Activated CD8-positive, alpha-beta memory T cell treated with anti-CD3 and anti-CD28 coated beads for 48 hours (primary cell): ENCODE measurements around the gene COMT.
A peak's percentile ranks its signal among the peaks of the same experiment; 100 is the strongest.
"Not testable (repeated sequence)": the region's sequence is repeated elsewhere in the genome, so short reads cannot be mapped to it uniquely, and the experiment has no call there.

Experiments
- DNase-seq, 3 experiments: peaks; one replicate each; pipeline ENCODE4 v3.0.0-alpha.2; 2020; ENCODE audit warnings: low read depth in 2 of 3, low spot score in 2 of 3

COMT gene

DNA sequence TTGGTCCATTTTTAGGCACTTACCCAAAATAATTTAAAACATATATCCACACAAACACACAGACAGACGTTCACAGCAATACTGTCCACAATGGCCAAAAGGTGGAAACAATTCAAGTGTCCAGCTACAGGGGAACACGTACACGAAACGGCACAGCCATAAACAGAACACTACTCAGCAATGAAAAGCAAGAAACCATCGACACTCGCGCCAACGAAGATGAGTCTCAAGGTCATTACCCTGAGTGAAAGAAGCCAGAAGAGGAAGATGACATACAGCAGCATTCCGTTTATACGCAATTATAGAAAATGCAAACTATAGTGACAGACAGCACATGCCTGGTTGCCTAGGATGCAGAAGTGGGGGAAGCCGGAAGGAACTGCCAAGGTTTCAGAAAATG lies 13.4 kb upstream of the COMT start:
- DNase-seq, result no peak

DNA sequence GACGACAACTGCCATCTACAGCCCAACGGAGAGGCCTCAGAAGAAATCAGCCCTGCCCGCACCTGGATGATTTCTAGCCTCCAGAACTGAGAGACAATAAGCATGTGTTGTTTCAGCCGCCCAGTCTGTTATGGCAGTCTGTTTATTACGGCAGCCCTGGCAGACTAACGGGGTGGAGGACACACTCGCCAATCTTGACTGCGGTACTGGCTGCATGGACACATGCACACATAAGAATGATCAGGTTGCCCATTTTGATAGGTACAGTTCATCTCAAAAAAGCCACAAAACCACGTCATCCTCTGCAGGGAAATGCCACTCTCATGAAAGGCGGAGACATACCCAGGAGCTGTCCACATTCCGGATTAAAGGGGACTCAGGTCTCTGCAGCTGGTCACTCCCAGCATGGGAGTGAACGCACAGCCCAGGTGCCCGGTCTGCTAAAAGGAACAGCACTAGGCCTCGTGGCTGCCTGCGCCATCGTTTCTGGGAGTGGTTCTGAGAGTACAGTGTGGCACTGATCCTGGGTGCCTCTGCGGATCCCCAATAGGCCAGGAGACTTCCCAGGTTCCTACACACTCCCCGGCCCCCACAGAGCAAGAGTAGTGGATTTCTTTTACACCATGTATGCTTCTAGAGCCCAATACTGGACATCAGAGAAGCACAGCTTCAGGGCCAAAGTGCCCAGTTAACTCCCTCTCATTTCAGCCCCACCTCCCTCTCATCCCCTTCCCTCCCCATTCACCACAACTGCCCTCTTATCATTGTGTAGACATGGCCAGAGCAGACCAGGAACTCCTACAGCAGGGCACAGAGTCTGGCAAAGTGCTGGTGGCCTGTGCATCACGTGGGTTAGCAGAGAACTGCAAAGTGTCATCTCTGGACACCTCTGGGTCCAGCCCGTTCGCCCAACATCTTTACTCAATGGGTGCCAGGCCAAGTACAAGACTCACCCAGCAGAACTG lies 11.7 kb upstream of the COMT start:
- no peak for DNase-seq

DNA sequence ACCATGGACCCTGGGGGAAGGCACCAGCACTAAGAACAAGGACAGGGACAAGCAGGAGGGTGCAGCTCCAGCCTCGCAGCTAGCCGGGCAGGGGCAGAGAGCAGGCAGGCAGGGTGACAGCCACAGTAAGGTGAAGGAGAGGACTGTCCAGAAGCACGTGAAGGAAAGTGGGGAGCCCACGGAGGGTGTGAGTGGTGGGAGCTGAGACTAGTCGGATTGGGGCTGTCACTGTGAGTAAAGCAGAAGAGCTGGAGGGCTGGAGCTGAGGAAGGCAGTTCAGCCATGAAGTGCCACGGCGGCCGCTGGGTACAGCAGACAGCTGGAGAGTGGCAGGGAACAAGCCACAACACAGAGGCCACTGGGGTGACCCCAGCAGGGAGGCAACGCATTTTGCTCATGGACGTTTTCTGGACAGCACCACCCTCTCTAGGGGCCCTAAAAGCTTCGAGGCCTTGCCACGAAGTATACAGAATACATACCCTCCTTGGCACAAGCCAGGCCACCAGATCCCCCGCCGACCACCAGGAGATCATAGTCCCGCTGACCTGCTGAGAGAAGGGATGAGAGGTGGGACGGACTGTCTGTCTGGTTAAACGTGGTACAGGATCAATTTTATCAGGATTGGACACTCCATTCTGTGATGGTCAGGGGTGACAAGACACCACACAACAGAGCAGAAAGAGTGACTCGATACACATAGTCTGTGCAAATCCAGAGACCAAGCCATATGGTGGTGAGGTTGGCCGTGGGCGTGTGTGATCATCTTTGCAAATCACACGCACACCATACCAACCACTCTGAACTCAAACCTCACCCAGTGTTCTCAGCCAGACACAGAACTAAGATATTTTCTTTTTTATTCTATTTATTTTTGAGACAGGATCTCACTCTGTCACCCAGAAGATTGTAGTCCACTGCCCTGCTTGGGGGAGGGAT lies 10.8 kb upstream of the COMT start:
- no peak for DNase-seq

DNA sequence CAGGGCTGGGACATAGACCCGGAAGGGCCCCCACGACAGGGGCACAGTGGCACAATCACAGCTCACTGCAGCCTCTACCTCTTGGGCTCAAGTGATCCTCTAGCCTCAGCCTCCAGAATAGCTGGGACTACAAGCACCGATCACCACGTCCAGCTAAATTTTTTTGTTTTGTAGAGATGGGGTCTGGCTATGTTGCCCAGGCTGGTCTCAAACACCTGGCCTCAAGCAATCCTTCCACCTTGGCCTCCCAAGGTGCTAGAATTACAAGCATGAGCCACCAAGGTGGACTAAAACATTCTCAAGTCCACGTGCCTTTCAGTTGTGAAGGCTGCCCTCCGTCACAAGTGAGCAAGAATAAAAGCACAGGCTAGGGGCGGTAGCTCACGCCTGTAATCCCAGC lies 10.1 kb upstream of the COMT start:
- DNase-seq, result no peak

DNA sequence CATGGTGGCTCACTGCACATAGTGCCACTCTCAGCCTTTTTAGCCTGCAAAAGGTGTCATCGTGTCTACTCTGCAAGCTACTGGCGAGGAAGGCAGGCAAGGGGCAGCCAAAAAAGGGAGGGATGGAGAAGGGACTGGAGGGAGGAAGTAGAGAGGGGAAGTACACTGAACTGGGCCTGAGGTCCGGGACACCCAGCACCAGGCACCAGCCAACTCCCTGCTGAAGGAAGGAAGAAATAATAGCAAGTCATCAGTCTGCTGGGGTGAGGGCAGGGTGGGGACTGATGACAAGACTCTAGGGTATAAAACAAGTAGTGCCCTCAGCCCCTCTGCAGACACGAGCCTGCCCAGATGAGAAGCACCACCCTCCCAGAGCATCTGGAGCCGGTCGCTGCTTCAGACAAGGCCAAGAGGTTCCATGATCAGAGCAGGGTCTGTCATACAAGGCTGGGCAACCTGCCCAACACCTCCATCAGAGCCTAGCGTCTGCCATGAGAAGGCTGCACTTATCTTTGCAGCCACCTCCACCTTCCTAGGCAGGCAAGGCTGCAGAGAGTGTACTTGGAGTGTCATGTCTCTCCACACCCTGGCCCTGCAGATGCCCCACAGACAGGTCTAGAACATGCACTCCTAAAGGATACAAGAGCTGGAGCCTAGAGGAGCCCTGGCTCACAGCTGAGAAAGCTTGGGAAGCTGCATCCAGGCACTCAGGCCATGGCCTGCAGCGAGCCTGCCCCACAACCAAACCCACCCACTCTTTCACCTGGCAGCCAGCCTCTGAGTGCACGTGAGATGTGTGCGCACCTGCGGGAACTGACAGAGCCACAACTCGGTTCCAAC lies 9.0 kb upstream of the COMT start:
- DNase-seq, result no peak

DNA sequence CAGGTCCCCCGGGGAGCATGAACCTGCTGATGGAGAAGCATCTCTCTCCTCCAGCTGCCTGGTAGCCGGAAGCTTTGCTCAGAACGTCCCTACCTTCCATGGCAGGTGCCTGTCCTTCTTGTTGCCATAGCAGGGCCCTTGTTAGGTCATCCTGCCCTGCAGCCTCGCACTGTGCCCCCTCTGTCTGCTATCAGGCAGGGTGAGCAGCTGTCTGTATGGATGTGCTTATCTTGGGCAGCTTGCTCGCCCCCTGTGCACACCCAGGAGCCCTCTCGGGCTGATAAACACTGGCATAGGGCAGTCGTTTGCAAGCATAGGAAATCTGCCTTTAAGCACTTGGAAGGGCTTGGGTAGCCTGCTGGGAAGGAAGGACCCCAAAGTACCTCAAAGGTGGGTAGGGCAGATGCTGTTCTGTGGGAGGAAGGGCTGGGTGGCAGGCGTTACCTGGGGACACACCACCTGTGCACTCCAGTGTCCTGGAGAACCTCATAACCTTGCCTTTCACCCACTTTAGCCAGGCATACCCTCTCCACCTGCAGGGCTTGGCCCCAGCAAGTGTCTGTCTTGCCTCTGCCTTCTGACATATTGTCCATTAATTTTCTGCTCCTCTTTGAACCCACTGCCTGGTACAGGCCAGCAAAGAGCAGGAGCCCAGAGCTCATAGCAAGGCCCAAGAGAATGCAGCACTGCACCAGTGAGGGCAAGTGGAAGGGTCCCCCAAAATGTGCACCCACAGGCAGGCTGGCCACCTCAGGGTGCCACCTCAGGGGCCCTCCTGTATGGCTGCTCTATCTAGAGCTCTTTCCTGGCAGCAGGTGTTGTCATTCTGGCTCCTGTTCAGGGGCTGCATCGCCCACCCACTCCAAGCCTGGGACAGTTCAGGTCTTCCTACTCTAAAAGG lies 8.0 kb upstream of the COMT start:
- DNase-seq, result no peak

DNA sequence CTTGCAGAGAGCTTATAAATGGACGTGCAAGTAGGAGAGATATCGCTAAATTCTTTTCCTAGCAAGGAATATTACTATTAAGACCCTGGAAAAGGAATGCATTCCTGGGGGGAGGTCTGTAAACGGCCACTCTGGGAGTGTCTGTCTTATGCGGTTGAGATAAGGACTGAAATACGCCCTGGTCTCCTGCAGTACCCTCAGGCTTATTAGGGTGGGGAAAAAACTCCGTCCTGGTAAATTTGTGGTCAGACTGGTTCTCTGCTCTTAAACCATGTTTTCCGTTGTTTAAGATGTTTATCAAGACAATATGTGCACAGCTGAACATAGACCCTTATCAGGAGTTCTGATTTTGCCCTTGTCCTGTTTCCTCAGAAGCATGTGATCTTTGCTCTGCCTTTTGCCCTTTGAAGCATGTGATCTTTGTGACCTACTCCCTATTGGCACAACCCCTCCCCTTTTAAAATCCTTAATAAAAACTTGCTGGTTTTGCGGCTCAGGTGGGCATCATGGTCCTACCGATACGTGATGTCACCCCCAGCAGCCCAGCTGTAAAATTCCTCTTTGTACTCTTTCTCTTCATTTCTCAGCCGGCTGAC lies 6.4 kb upstream of the COMT start:
- not testable (repeated sequence) for DNase-seq

DNA sequence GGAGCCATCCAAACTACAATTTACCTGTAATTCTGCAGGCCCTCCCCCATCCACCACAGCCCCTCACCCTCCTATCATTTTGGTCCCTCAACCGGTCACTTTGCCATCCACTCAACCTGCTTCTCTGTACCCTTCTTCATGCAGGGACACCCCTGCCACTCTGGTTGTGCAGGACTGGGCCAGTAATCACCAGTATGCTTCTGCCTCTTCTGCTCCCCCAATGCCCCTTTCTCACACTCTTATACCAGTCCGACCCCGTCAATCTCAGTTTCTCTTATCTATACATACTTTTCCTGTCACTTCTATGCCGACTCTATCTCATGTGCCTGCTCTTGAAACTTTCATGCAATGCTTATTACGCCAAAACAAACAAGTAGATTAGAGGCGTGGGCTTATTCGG lies 5.1 kb upstream of the COMT start:
- DNase-seq, result no peak

DNA sequence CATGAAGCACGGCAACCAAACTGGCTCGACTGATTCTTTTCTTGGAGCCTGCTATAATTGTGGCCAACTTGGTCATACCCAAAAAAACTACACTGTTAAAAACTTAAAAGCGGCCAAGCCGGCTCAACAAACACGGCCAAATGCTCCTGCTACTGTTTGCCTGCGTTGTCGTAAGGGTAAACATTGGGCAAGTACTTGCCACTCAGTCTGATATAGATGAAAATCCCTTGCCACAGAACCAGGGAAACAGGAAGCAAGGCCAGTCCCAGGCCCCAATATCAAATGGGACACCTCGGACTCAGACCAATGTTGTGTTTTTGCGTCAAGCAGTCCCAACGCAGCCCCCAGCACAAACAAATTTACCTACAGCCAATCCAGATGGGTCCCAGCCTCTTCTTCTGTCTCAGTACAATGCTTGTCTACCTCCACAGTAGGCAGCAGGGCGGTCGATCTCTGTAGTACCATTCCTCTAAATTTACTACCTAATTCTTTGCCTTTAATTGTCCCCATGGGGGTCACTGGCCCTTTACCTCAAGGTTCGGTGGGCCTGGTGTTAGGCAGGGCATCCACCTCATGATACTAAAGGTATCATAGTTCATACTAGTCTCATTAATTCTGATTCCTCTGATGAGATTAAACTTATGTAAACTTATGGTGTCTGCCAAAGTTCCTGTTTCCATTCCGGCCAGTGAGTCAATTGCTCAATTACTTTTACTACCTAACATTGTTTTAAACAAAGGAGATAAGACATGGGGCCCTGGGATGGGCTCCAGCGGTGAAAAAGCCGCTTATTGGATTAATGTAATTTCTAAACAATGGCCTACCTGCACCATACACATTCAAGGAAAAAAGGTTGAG lies 3.7 kb upstream of the COMT start:
- DNase-seq, result no peak

DNA sequence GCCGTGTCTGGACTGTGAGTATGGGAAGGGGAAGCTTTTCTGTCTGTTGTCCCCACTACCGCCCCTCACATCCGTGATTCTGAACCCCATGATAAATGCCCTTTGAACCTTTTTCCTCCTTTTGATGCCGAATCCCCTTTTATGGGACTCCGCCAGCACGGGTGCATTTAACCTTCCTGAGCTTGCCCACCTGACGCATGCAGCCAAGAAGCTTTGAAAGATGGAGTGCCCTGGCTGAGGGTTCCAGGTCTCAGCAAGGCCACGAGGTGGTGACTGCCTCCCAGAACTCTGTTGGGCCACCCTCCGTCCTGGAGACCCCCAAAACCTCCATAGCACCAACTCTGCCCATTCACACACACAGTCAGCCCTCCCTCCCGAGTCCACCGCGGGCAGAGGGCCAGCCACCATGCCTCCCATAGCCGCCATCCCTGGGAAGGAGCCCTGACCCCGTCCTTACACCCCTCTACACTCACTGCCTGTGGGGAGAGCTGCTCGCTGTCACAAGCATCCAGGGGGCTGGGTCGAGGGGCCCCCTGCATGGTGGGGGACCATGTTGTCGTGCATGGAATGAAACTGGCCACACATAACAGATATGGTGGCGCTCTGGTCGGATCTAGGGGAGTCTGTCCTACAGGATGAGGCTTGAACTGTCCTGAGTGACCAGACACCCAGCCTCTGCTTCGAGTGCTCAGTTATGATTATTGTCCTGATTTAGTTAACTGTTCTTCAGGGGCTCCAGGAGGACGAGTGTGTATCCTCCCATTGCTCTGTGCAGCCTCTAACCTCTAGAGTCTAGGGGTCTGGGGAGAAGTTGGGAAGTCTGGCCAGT lies 822 bp upstream of the COMT start:
- no peak for DNase-seq

DNA sequence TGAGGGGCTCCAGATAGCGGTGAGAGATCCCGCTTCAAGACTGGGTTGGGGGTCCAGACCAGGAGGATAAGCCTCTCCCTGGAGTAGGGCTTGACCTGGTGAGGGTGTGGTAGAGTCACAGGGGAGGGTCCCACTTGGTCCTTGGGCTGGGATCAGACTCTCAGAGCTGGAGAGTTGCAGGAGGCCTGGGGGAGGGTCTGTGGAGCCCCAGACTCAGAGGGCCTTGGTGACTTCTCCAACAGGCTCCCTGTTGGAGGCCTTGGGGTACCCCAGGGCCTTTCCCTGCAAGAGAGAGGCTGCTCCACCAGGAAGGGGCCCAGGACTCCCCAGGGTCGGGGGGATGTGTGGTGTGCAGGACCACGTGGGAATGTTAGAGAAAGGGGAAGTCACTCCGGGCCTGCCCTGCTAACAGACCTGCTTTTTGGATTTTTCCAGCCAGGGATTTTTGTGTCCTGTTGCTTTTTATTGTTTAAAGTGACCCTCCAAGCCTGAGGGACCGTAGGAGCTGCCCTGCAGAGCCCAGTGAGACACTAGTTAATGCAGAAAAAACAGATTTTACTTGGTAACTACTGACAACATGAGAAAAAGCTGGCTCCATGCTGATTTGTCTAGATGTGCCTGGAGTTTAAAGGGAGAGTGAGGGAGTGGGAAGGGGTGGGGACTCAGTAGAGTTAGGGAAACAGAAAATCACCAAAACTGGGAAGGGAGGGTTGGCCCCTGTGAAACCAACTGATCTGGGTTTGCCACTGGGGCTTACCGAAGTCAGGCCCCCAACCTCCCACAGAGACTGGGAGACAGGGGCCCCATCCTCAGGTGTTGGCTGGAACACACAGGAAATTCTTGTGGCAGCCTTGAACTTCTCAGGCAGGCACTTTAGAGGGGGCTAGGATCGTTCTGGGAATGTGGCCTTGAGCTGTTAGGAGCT lies 847 bp downstream of the COMT start:
- DNase-seq, result peak in 1 of 3 experiments; percentile 11

DNA sequence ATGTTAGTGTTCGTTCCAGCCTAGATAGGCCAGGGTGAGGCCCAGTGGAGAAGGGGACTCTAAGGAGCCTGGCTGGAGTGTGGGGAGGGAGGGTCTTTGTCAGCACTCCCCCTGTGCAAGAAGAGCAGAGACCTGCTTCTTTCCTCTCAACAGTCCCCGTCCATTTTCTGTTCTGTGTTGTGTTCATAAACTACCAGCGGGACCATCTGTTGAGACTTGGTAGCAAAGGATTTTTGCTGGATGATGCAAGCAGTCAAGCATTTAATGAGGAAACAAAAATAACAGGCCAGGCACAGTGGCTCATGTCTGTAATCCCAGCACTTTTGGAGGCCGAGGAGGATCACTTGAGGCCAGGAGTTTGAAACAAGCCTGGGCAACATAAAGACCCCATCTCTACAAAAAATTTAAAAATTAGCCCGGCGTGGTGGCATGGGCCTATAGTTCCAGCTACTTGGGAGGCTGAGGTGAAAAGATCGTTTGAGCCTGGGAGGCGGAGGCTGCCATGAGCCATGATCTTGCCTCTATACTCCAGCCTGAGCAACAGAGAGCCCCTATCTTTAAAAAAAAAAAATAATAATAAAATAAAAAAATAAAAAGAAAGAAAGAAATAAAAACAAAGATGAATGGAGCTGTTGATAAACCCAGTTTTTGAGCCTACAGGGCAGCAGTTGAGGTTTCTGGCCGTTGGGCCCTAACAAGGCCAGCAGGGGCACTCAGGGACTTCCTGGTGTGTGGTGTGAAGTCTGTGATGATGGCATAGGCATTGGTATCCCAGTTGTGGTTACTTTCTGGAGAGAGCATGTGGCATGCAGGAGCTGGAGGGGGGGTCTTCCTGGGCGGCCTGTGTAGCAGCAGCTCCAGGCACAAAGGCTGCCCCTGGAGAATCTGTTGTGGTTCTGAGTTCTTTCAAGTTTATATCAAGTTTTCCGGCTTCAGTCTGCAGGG lies 1.8 kb downstream of the COMT start:
- DNase-seq, result no peak

DNA sequence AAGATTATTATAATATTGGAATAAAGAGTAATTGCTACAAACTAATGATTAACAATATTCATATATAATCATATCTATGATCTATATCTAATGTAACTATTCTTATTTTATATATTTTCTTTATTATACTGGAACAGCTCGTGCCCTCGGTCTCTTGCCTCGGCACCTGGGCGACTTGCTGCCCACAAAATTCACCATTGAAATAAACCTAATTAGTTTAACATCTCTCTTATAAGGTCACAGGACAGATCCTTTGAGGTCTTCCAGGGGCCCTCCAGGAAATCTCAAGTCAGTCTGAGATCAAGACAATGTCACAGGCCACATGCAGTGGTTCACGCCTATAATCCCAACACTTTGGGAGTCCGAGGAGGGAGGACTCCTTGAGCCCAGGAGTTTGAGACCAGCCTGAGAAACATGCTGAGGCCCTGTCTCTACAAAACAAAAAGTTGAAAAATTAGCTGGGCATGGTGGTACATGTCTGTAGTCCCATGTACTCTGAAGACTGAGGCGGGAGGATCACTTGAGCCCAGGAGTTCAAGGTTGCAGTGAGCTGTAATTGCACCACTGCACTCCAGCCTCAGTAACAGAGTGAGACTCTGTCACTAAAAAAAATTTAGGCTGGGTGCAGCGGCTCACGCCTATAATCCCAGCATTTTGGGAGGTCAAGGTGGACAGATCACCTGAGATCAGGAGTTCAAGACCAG lies 6.6 kb downstream of the COMT start:
- DNase-seq, result no peak

DNA sequence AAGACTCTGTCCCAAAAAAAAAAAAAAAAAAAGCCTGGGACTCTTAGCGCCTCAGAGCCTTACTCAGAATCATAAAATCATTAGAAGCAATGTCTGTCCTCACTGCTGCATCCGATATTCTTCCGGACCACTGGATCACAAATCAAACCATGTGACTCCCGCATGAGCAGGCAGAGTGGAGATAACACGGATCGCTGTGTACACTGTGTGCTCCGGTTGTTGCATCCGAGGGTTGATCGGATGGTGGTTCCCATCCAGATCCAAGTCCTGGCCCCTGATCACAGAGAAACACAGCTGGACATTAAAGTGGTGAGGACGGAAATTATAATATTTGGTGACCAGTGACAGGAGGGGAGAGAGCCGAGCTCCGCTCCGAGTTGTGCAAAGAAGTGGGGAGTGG lies 9.8 kb downstream of the COMT start:
- DNase-seq, result no peak
